GM06990 (cell line): ENCODE results near the gene TMEM179.

Experiments used
- DNase-seq: peaks from one replicate; pipeline ENCODE4 v3.0.0-alpha.2; 2011; ENCODE audit not compliant: insufficient read length; ENCODE audit errors: extremely low read depth
- H3K27me3 ChIP-seq: replicated peaks from 2 replicates; pipeline ENCODE4 v1.6.0; 2011; ENCODE audit warnings: low read length; ENCODE audit not compliant: control insufficient read depth, insufficient read depth
- H3K36me3 ChIP-seq: 2 replicates; pipeline ENCODE4 v1.5.1; 2011; ENCODE audit warnings: low read length; ENCODE audit not compliant: control insufficient read depth, insufficient read depth
- H3K4me3 ChIP-seq: replicated peaks from 2 replicates; pipeline ENCODE4 v1.5.1; 2011; ENCODE audit warnings: low read depth, mild to moderate bottlenecking, control low read depth, low read length
- TF ChIP-seq, protein P1 (sequence below): IDR thresholded peaks from 2 replicates; pipeline ENCODE4 v1.5.1; 2011; ENCODE audit warnings: low read length, control low read depth, mild to moderate bottlenecking, inconsistent platforms; ENCODE audit not compliant: insufficient read depth, poor library complexity, severe bottlenecking

The TMEM179 gene

DNA sequence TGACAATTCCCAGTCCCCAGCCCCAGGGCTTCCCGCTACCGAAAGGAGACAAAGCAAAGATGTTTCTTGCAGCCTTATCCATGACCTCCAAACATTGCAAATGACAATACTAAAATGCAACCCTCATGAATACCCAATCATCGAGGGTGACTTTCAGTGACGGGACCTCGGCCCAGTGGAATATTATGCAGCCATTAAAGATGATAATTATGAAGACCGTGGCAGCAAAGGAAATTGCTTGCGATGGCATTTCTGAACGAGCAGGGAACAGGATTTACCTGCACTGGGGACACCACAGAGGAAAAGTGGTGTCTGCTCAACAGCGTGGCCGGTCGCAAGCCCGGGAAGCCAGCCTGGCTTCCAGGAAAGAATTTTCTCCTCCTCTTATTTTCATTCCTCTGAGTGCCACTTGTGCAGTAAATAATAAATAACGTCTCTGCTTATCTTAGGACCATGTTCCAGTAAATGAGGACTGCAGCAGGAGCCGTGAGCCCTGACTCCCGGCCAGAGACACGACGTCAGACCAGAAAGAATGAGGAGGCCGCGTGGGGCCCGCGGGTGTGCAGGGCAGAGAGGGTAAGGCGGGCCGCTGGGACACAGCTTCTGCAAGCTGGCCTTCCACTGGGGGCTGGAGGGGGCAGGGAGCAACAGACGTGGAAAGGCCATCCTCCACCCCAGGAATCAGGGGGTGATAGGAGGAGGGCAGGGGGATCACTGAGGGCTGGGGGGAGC lies 18.4 kb downstream of the TMEM179 start:
- TF ChIP-seq, protein P1, sequence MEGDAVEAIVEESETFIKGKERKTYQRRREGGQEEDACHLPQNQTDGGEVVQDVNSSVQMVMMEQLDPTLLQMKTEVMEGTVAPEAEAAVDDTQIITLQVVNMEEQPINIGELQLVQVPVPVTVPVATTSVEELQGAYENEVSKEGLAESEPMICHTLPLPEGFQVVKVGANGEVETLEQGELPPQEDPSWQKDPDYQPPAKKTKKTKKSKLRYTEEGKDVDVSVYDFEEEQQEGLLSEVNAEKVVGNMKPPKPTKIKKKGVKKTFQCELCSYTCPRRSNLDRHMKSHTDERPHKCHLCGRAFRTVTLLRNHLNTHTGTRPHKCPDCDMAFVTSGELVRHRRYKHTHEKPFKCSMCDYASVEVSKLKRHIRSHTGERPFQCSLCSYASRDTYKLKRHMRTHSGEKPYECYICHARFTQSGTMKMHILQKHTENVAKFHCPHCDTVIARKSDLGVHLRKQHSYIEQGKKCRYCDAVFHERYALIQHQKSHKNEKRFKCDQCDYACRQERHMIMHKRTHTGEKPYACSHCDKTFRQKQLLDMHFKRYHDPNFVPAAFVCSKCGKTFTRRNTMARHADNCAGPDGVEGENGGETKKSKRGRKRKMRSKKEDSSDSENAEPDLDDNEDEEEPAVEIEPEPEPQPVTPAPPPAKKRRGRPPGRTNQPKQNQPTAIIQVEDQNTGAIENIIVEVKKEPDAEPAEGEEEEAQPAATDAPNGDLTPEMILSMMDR, result no peak
- Histone ChIP-seq H3K27me3 (no peaks in the 10 kb centered on the region; the same call in 1 of the 2 replicates), H3K4me3 (no peak overlapping the region), H3K36me3 (no peaks in the 10 kb centered on the region)
- no peak for DNase-seq

DNA sequence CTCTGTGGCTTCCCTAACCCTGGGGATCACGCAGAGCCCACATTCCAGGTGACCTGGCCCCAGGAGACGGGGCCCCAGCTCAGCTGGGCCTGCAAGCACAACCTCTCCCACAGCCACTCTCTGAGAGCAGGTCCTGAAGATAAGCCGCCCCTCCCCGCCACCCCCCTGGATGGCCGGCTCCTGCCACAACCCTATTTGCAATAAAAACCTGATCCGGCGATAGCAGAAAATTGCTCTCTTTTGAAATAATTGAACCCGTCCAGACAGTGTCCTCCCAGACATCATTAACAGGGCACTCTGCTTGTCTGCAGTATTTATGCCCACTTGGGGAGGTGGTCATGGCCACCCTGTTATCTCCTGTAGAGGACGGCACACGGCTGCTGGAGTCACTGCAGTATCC lies 20.0 kb downstream of the TMEM179 start:
- TF ChIP-seq, protein P1, result no peak
- no peaks in the 10 kb centered on the region; the same call in 1 of the 2 replicates for H3K27me3 ChIP-seq
- H3K36me3 ChIP-seq, result no peaks in the 10 kb centered on the region
- no peak for DNase-seq
- no peak overlapping the region for H3K4me3 ChIP-seq

DNA sequence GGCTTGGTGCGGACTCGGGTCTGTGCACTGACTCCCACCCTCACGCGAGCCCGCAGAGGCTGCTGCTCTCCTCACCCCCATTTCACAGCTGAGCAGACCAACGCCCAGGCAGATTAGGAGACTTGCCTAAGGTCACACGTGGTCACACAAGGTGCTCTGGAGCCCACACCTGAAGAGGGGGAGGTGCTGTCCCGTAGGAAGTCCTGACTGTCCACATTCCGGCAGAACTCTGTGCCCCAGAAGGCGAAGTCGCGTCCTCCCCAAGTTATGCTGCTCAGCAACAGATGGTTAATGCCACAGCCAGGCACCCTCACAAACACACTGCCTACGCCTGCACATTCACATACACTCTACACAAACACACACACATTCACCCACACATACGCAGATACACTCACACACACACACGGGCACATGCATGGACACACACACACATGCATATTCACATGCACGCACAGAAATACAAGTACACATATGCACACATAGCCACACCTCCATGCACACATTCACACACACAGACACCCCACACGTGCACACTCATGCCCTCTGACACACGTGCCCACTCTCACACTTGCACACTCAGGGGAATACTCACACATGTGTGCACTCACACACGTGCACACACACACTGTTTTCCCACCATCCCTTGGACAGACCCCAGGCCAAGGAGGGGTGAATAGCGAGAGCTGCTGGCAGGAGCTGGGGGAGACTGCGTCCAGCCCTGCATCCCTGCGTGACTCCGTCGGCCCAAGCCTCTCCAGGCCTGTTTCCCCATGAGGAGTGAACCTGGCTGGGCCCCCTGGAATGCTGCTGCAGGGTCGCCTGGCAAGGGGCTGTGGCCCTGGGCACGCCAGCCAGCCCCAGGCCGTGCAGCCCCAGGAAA lies 20.9 kb downstream of the TMEM179 start:
- no peak for DNase-seq
- no peaks in the 10 kb centered on the region for H3K36me3 ChIP-seq
- TF ChIP-seq, protein P1, result no peak
- H3K27me3 ChIP-seq, result no peaks in the 10 kb centered on the region; the same call in 1 of the 2 replicates
- H3K4me3 ChIP-seq, result no peak overlapping the region

DNA sequence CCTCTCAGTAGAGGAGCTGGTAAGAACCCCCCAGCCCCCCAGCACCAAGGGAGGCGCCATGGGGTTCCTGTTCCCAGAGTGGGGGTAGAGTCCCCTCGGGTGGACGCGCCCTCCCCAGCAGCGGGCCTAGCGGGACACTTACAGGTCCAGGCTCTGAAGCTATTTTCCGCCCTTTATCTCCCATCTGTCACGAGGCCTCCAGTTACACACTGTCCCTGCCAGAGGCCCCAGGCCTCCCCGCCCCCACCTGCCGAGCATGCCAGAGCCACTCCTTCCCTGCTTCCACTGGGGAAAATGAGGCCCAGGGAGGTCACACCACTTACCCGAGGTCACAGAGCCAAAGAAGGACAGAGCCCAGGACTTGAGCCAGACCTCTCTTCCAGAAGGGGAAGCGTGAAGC lies 21.9 kb downstream of the TMEM179 start:
- H3K36me3 ChIP-seq, result no peaks in the 10 kb centered on the region
- no peaks in the 10 kb centered on the region; the same call in 1 of the 2 replicates for H3K27me3 ChIP-seq
- TF ChIP-seq, protein P1, result no peak
- H3K4me3 ChIP-seq, result no peak overlapping the region
- no peak for DNase-seq

DNA sequence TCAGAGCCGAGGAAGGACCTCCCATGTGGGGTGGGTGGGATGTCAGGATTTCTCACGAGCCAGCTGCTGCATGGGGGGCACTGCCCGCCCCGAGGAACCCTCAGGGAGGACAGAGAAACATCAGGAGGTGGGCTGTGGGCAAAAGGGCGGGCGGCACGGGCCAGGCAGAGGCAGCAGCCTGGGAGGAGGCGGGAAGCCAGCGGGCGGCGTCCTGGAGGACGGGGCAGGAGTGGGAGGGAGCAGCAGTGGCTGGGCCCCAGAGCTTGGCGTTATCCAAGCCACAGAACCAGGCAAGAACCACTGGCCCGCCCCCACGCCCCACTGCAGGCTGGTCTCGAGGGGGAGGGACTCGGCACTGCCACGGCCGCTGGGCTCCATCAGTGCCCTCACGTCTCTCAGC lies 22.6 kb downstream of the TMEM179 start:
- DNase-seq, result no peak
- TF ChIP-seq, protein P1, result no peak
- Histone ChIP-seq H3K36me3 (no peaks in the 10 kb centered on the region), H3K4me3 (no peak overlapping the region), H3K27me3 (no peaks in the 10 kb centered on the region; the same call in 1 of the 2 replicates)
